Stimulated activated CD8-positive, alpha-beta memory T cell treated with anti-CD3 and anti-CD28 coated beads, Interleukin-7, amount 100 ng/mL, for 1 hour (primary cell): ENCODE results near the gene WDFY4.

Experiments used
- DNase-seq, 2 donors: peaks; one replicate each; pipeline ENCODE4 v3.0.0-alpha.2; 2020; ENCODE audit warnings: low read depth in 2 of 2

The WDFY4 gene

DNA sequence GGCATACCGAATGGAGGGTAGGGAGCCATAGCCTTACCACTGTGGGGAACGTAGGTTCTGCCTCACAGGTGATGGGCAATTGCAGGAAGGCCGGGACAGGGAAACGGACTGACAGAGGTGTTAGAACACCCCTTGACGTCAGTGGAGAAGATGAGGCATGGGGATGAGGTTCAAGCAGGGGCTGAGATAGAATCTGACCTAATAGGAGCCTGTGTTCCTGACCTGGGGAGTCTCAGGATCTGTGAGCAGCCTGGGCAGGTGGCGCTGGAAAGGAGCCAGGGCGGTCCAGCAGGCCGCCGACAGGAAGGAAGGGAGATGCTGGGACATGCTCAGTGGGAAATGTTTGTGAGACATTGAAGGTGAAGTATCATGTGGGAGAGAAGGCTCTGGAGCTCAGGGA, 109.4 kb downstream of the WDFY4 start:
- DNase-seq: no peak

DNA sequence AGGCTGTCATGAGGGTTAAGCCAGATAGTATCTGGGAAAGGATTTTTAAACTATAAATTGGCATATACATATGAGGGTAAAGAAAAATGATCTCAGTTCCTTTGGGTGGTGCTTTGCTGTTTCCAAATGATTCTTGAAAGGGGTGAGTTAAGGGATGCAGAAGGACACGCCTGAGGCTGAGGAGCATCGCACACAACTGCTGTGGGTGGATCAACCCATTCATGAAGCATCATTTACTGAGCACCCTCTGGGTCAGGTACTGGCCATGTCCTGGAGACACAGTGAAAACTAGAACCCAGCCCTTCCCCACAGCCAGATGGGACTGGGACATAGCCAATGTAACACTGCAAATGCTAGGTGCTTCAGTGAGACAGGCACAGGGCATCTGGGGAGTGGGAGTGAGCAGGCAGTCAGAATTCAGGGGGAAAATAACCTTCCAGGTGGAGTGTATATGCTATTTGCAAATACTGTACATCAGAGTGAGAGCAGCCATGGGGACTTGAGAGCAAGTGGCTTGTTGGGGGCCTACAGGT, 112.1 kb downstream of the WDFY4 start:
- no peak for DNase-seq

DNA sequence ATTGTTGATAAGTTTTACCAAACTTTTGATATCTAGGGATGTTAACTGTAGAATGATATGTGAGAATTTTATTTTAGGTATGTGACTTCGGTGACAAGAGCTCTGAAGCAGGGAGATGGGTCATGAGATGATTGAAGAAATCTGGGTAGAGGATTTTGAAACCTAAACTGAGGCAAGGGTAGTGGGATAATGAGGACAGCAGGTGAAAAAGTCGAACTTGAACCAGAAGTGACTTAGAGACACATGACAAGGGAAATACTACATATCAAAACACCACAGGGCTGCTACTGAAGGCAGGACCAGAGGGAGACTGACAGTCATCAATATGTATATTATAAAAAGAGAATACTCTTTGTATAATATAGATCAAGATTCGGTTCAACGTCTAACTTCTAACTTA, 113.2 kb downstream of the WDFY4 start:
- DNase-seq: no peak

- DNase-seq: no peak
Observed at GRCh38 chr10:48798481-48799254, 114.0 kb downstream of the WDFY4 start.

GRCh38 chr10:48799341-48800006, 114.8 kb downstream of the WDFY4 start:
- DNase-seq: no peak

GRCh38 chr10:48800007-48800675, 115.5 kb downstream of the WDFY4 start:
- no peak for DNase-seq

GRCh38 chr10:48801001-48801421, 116.3 kb downstream of the WDFY4 start:
- no peak for DNase-seq

- DNase-seq: no peak
Observed at GRCh38 chr10:48802611-48803071, 118.0 kb downstream of the WDFY4 start.

- no peak for DNase-seq
Observed at GRCh38 chr10:48803801-48804584, 119.3 kb downstream of the WDFY4 start.

DNA sequence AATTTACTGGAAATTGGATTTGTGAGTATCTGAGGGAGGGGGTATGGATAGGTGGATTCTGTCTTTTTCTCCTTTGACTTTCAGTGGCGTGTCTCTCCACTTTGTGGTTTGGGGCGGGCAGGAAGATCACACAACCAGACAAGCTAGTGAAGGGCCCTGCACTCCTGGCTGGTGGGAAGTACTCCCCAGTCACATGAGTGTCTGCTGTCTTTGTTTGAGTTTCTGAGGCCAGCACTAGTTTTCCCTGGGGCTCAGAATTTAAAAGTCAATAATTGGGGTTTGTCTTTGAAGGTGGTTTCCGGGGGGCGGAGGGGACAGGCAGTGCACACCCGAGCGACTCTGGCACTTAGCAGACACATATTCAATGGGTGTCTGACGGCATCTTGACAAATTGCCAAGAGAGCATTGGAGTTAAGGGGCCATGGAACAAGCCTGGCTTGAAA, 120.1 kb downstream of the WDFY4 start:
- DNase-seq: no peak

- DNase-seq: no peak
Observed at GRCh38 chr10:48805411-48805810, 120.7 kb downstream of the WDFY4 start.

DNA sequence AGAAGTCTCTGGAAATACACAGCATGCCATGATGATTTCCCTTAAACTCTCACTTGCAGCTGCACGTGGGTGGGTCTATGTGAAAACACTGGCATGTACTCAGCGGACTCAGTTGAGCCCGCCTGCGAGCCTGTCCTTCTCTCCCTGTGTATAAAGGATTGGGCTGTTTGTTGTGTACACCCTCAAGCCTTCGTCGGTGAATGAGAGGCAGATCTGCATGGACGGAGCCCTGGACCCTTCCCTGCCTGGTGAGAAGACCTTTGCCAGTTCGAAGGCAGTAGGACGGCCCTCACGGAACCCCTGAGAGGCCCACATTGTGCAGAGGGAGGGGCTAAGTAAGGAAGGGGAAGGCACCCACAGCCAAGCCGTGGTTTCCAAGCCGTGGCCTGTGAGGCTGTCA, 121.2 kb downstream of the WDFY4 start:
- DNase-seq: no peak

- no peak for DNase-seq
Observed at GRCh38 chr10:48806342-48806741, 121.7 kb downstream of the WDFY4 start.

DNA sequence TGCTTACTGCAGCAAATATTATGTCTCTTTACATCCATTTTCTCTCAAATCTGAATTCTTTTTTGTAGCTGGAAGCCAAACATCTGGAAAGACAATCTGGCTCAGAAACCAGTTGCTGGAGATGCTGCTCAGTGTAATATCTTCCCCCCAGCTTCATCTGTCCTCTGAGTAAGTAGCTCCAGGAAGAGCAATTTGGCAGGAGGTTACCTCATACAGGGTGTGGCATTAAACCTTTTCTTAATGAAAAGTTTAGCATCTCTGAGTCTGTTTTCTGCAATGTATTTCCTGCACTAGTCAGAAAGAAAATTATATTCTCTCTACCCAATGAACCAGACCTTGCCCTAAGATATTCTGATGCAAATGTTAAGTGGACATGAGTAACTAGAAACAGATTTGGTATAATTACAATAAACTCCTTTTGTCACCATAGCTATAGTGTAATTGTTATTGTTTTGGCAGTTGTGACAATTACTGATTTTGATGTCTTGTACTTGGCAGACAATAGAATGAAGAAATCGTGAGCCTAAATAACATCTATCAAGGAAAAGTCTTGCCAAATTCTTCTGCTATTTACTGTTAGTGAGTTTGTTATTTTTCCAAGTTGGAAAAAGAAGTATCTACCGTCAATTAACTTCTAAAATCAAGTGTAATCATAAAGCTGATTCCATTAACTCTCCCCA, 123.3 kb downstream of the WDFY4 start:
- DNase-seq: no peak

GRCh38 chr10:48809261-48809660, 124.6 kb downstream of the WDFY4 start:
- DNase-seq: no peak

- no peak for DNase-seq
Observed at GRCh38 chr10:48811461-48811860, 126.8 kb downstream of the WDFY4 start.

DNA sequence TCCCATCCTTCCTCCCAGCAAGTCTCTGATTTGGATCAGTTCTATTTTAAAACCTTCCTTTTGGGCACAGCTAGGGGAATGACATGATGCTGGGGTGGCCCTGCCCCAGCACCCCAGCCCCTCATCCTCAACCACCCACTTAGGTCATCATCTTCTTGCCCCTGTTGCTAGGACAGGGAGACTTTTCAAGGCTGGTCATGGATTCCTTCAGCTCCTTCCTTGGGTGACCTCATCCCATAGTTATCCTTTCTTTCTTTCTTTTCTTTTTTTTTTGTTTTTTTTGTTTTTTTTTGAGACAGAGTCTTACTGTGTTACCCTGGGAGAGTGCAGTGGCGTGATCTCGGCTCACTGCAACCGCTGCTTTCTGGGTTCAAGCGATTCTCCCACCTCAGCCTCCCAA, 127.2 kb downstream of the WDFY4 start:
- no peak for DNase-seq

DNA sequence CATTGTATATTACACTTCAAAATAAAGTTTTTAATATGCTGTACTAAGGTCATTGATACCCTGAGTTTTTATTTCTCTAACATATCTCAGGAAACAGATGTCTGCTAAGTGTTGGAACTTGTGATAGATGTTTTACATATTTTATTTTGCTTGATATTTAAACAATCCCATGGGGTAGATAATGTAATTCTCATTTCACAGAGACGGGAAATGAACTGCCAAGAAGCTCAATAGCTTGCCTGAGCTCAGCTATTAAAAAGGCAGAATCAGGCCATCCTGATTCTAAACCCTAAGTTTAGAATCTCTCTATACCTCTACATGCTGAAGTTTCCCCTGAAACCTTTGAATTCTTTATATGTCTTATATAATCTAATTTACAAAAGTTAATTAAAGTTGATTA, 128.6 kb downstream of the WDFY4 start:
- DNase-seq: no peak

- DNase-seq: no peak
Observed at GRCh38 chr10:48813825-48814224, 129.2 kb downstream of the WDFY4 start.

GRCh38 chr10:48814933-48815332, 130.3 kb downstream of the WDFY4 start:
- no peak for DNase-seq

DNA sequence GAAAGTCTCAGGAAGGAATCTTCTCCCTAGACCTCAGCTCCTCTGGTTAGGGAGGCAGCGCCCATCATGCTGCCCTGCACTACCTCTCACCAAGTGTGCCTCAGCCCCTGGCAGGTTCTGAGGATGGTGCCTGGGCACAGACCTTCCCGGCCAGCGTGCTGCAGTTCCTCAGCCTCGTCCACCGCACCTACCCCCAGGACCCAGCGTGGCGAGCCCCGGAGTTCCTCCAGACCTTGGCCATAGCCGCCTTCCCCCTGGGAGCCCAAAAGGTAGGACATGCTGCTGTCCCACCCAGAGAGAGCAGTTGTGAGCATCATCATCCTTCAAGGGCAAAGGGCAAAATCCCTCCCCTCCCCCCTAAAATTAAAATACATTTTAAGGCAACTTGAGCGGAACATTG, 132.5 kb downstream of the WDFY4 start:
- no peak for DNase-seq
